Breast epithelium (tissue), 4 donors: Measurements from ENCODE around the gene ABL1. TPM values are rescaled to one million over a fixed set of nuclear protein-coding genes. Genes with fewer than 3 reads are reported as not detected.

ENCODE experiments used
- DNase-seq, 2 donors: peaks; one replicate each; pipeline ENCODE4 v3.0.0-alpha.2; 2019; ENCODE audit warnings: low spot score in 2 of 2
- H3K27ac ChIP-seq, 2 donors: fragments of 200-600 bp; sonication (generic) in 1 of 2; one replicate each; pipeline ENCODE4 v1.5.1; 2016 to 2019; ENCODE audit warnings: mild to moderate bottlenecking in 1 of 2
- H3K27me3 ChIP-seq, 2 donors: fragments of 200-600 bp; sonication (generic) in 1 of 2; one replicate each; pipeline versions ENCODE4 v1.5.1 to v1.6.0; 2017 to 2019; ENCODE audit warnings: control low read depth in 1 of 2, mild to moderate bottlenecking in 1 of 2
- H3K36me3 ChIP-seq: fragments of 200-600 bp; one replicate; pipeline ENCODE4 v1.5.1; 2019
- H3K4me1 ChIP-seq, 2 donors: fragments of 200-600 bp; sonication (generic); one replicate each; pipeline ENCODE4 v1.5.1; 2016 to 2019; ENCODE audit warnings: control low read depth in 1 of 2
- H3K4me3 ChIP-seq, 3 donors: fragments of 200-600 bp; sonication (generic); 1 replicate in 2 of 3; 2 replicates in 1 of 3; pipeline ENCODE4 v1.5.1; 2016 to 2019; ENCODE audit warnings: mild to moderate bottlenecking in 3 of 3, moderate library complexity in 2 of 3
- H3K9me3 ChIP-seq, 2 donors: fragments of 200-600 bp; sonication (generic) in 1 of 2; one replicate each; pipeline ENCODE4 v1.5.1; 2016 to 2019; ENCODE audit warnings: control low read depth in 1 of 2
- POLR2A ChIP-seq: fragments of 450-650 bp; IDR thresholded peaks from one replicate; pipeline ENCODE4 v1.6.1; 2016; ENCODE audit warnings: antibody characterized with exemption, mild to moderate bottlenecking, moderate library complexity
- POLR2AphosphoS5 ChIP-seq, 3 donors: sonication (generic); formaldehyde crosslinking; IDR thresholded peaks; one replicate each; pipeline ENCODE4 v1.6.1; 2017; ENCODE audit warnings: antibody characterized with exemption in 3 of 3
- intact Hi-C: fragments of 100-400 bp; cut with DNase I; formaldehyde crosslinking; loops from one replicate; pipeline ENCODE4 v1.15.1; 2023; ENCODE audit warnings: low total_unique reads
- total RNA-seq, 3 donors: library from RNA; depleted of rRNA; stranded (reverse); fragments of >200 nt; gene quantifications; one replicate each; pipeline ENCODE4 v1.1.0, GENCODE V29; 2016
- TF ChIP-seq, protein P1 (sequence below), 3 donors: fragments of 450-650 bp; IDR thresholded peaks; one replicate each; pipeline ENCODE4 v1.5.1; 2016 to 2017; ENCODE audit warnings: antibody characterized with exemption in 3 of 3, mild to moderate bottlenecking in 3 of 3, moderate library complexity in 3 of 3

Gene ABL1
- total RNA-seq, 3 donors from 2014 or later = 43.6 to 72.8 (median 67.4) TPM

- Histone ChIP-seq H3K4me1 (no peaks in the 10 kb centered on the region), H3K27me3 (peaks cover 0 to 24% of the 10 kb centered on the region in 2 donors), H3K4me3 (no peak overlapping the region), H3K9me3 (no peaks in the 10 kb centered on the region), H3K27ac (no peak overlapping the region), H3K36me3 (no peaks in the 10 kb centered on the region)
- TF ChIP-seq POLR2AphosphoS5 (IDR thresholded peaks at IDR 0.05) (no peak), POLR2A (no peak)
- TF ChIP-seq, protein P1, sequence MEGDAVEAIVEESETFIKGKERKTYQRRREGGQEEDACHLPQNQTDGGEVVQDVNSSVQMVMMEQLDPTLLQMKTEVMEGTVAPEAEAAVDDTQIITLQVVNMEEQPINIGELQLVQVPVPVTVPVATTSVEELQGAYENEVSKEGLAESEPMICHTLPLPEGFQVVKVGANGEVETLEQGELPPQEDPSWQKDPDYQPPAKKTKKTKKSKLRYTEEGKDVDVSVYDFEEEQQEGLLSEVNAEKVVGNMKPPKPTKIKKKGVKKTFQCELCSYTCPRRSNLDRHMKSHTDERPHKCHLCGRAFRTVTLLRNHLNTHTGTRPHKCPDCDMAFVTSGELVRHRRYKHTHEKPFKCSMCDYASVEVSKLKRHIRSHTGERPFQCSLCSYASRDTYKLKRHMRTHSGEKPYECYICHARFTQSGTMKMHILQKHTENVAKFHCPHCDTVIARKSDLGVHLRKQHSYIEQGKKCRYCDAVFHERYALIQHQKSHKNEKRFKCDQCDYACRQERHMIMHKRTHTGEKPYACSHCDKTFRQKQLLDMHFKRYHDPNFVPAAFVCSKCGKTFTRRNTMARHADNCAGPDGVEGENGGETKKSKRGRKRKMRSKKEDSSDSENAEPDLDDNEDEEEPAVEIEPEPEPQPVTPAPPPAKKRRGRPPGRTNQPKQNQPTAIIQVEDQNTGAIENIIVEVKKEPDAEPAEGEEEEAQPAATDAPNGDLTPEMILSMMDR (IDR thresholded peaks at IDR 0.05) = no peak
- DNase-seq = no peak
- intact Hi-C loops = no loop called here
These were observed 85.2 kb downstream of the ABL1 start for GRCh38 chr9:130920233-130920632.

DNA sequence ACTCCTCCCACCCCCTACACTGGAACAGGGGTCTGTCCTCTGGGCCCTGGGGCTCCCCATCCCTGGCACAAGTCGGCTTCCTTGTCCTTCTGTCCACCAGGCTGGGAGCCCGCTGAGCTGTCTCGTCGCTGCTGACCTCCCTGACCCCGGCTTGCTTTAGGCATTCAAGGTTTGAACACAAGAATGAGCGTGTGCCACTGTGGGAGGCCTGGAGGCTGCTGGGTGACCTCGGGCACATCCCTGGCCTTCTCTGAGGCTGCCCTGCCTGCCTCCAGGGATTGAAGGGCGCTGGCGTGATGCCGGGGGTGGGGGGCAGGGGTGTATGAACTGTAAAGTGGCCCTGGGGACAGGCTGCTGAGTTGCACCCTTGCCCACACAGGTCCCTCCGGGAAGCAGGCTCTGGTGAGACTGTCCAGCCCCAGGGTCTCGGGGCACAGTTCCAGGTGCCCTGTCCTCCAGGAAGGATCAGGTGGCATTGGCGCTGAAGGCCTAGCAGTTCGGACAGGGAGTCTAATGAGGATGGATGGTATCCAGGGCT is 85.8 kb downstream of the ABL1 start:
- H3K9me3 ChIP-seq = no peaks in the 10 kb centered on the region
- TF ChIP-seq, protein P1 (IDR thresholded peaks at IDR 0.05) = no peak
- TF ChIP-seq POLR2AphosphoS5 (IDR thresholded peaks at IDR 0.05) (no peak), POLR2A (no peak)
- intact Hi-C loops = no loop called here
- H3K36me3 ChIP-seq = no peaks in the 10 kb centered on the region
- DNase-seq = no peak
- peaks cover 0 to 24% of the 10 kb centered on the region in 2 donors for H3K27me3 ChIP-seq
- H3K4me1 ChIP-seq = no peaks in the 10 kb centered on the region
- H3K27ac ChIP-seq = no peak overlapping the region
- H3K4me3 ChIP-seq = no peak overlapping the region

DNA sequence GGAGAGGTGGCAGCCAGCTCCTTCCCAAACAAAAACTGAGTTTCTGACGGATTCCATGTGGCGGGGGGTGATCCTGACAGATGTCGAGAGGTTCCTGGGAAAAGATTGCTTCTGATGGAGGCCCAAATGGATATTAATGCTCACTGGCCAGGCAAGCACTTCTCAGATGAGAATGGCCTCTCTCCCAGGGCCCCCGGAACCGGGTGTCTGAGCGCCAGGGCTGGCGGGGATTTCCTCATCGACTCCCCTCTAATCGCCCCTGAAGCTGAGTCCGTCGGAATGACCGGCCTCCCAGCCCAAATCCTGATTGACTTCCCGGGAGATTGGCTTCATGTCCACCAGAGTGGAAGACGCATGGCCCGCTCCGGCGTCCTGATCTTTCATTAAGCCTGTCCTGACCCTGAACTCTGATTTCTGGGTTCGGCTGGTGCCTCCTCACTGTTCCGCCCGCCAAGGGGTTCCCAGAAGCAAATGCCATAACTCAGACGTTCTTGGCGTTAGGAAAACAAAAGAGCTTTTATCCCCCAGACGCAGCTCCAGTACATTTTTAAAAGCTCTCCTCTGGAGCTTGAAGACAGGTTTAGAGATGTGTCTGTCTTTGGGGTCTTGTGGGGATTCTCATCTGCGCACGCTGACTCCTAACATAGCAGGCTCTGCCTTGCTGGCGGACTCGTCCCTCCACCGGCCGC is 86.4 kb downstream of the ABL1 start:
- DNase-seq = no peak
- Histone ChIP-seq H3K36me3 (no peaks in the 10 kb centered on the region), H3K4me1 (no peaks in the 10 kb centered on the region), H3K27me3 (peaks cover 0 to 24% of the 10 kb centered on the region in 2 donors), H3K9me3 (no peaks in the 10 kb centered on the region), H3K27ac (no peak overlapping the region), H3K4me3 (no peak overlapping the region)
- intact Hi-C loops = no loop called here
- TF ChIP-seq, protein P1 (IDR thresholded peaks at IDR 0.05) = no peak
- TF ChIP-seq POLR2A (no peak), POLR2AphosphoS5 (IDR thresholded peaks at IDR 0.05) (no peak)

DNA sequence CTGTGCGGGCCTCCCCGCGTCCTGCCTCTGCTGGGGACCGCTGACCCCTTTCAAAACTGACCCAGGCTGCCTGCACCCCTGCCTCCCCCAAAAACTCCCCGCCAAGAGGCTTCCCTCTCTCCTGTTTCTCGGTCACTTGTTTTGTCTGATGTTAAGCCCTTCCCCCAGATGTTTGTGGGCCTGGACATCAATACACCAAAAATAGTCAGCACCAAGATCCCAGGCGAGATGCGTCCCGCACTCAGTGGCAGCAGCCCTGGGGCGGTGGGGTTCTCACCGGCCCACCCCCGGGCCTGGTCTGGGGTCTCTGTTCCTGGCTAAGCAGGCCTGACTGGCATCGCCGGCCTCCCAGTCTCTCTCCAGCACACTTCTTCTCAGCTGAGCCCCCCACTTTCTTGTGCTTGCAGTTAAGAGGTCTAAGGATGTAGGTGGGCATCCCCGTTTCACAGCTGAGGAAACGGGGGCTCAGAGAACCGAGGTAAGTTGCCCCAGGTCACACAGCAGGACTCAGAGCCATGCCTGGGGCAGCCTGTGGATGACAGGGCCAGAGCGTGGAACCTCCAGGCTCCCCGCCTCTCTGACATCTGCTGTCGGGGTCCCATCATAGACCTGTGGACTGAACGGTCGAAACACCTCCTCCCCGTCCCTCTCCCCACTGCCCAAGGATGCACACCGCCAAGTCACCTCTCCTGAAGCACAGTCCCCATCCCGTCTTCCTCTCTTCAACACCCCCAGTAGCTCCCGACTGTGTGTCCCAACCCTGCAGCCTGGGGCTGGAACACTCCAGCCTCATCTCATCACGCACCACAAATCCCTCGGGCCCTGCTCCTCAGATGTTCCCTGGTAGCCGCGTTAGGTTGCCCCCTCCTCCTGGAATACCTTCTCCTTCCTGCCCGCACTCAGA is 87.2 kb downstream of the ABL1 start:
- no peaks in the 10 kb centered on the region for H3K9me3 ChIP-seq
- H3K4me3 ChIP-seq = no peak overlapping the region
- intact Hi-C loops = no loop called here
- DNase-seq = no peak
- TF ChIP-seq, protein P1 (IDR thresholded peaks at IDR 0.05) = no peak
- no peak for TF ChIP-seq POLR2AphosphoS5 (IDR thresholded peaks at IDR 0.05)
- no peak for TF ChIP-seq POLR2A
- H3K27ac ChIP-seq = no peak overlapping the region
- H3K4me1 ChIP-seq = no peaks in the 10 kb centered on the region
- no peaks in the 10 kb centered on the region for H3K36me3 ChIP-seq
- H3K27me3 ChIP-seq = peaks cover 0 to 23% of the 10 kb centered on the region in 2 donors
